ENCODE data around the gene ARHGAP44.

ARHGAP44 gene, protein sequence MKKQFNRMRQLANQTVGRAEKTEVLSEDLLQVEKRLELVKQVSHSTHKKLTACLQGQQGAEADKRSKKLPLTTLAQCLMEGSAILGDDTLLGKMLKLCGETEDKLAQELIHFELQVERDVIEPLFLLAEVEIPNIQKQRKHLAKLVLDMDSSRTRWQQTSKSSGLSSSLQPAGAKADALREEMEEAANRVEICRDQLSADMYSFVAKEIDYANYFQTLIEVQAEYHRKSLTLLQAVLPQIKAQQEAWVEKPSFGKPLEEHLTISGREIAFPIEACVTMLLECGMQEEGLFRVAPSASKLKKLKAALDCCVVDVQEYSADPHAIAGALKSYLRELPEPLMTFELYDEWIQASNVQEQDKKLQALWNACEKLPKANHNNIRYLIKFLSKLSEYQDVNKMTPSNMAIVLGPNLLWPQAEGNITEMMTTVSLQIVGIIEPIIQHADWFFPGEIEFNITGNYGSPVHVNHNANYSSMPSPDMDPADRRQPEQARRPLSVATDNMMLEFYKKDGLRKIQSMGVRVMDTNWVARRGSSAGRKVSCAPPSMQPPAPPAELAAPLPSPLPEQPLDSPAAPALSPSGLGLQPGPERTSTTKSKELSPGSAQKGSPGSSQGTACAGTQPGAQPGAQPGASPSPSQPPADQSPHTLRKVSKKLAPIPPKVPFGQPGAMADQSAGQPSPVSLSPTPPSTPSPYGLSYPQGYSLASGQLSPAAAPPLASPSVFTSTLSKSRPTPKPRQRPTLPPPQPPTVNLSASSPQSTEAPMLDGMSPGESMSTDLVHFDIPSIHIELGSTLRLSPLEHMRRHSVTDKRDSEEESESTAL

DNA sequence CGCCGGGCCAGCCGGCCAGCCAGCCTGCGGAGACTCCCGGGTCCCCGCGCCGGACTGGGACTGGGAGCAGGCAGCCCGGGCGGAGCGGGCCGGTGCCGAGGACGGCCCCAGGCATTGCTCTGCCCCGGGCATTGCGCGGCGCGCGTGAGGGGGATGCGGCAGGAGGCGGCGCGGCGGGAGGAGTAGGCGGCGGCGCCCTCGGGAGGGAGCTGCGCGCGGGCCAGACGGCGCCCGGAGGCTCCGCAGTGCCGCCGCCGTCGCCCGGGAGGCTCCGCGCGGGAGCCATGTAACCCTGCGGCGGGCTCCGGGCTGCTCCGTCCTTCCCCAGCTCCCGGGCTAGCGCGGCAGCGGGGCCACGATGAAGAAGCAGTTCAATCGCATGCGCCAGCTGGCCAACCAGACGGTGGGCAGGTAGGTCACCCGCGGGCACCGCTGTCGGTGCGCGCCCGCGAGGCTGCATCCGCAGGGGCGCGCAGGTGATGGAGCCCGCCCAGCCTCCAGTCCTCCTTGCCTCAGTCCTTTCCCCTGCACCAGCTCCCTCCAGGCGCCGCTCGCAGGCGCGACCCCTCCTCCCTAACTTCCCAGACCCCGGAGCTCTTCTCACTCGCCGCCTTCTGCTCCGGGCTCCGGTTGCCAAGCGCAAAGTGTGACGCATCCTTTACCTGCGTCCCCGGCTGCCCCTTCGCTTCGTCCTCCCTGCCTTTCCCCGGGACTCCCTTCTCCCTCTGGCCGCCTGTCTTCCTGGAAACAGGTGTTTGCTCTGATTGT is at the start of gene ARHGAP44:
Gene ARHGAP44, plus strand, starts transcription at position 18 of the 768 bp plus-strand sequence. Its CDS starts 341 bp downstream, at position 359.
- H3K27ac ChIP-seq = no peak within 1 kb of the TSS
- DNase-seq (ENCODE audit: low read depth, low spot score) = peak; percentile 12

DNA sequence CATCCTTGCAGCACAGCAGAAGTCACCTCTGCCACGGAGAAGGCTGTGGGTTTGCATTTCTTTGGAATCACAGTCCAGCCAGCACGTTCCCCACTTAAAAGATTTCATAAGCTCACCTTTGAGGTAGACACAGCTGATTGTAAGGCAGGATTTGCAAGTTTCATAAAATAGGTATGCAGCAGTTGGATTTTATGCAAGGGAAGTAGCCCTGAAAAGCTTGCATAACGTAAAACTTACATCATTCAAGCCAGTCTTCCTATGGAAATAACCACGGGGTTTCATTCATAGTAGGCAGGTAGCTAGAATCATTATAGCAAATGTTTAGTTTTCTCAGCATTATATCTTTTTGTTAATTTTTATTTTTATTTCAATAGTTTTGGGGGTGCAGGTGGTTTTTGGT is 49.8 kb upstream of the ARHGAP44 start:
- DNase-seq (ENCODE audit: low read depth, low spot score) = no peak
- no peak overlapping the region for H3K27ac ChIP-seq

DNA sequence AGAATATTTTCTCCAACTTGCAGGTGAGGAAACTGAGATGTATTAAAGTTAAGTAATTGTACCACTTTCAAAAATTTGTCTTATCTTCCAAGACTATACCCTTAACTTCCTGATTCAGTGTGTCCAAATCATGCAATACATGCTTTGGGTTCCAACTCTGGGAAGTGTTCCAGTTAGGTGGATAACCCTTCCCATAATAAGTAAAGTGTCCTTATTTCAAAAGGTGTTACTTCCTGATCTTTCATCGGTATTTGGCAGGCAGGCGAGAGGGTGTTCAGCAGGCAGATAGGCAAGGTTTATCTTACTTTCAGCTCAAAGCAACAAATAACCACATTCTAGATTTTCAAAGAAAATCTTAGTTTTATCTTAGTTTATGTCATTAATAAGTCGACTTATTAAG is 46.3 kb upstream of the ARHGAP44 start:
- H3K27ac ChIP-seq = no peak overlapping the region
- DNase-seq (ENCODE audit: low read depth, low spot score) = no peak

DNA sequence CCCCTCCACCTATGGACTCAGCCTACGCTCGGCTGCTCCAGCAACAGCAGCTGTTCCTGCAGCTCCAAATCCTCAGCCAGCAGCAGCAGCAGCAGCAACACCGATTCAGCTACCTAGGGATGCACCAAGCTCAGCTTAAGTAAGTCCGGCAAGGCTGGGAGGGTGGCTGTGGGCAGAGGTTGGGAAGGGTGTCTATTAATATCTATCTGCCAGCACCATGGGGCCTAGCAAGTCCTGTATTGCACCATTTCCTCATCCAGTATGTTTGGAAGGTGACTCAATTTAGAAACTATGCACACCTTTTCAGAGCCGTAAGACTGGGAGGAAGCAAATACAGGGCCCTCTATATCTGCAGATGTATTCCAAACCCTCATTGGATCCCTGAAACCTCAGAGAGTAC is 45.0 kb upstream of the ARHGAP44 start:
- peak; percentile 49 for DNase-seq (ENCODE audit: low read depth, low spot score)

DNA sequence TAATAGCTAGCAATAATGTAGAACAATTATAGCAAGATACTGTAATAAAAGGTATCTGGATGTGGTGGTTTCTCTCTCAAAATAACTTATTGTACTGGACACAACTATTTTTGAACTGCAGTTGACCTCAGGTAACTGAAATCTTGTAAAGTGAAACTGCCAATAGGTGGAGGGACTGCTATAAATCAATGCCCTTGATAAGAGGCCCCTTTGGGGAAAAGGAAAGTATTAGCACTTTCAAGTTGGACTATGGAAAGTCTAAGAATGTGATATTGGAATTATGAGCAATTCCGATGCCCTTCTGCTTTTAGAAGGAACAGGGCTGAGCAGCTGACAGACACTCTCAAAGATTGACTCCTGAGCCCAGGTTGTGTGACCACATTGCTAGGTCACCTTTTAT is 44.5 kb upstream of the ARHGAP44 start:
- no peak for DNase-seq (ENCODE audit: low read depth, low spot score)
- H3K27ac ChIP-seq = peak overlapping the region; percentile 52

More for the DNA sequence above, 45.0 kb upstream of the ARHGAP44 start:
- H3K27ac ChIP-seq = peak overlapping the region; percentile 52

DNA sequence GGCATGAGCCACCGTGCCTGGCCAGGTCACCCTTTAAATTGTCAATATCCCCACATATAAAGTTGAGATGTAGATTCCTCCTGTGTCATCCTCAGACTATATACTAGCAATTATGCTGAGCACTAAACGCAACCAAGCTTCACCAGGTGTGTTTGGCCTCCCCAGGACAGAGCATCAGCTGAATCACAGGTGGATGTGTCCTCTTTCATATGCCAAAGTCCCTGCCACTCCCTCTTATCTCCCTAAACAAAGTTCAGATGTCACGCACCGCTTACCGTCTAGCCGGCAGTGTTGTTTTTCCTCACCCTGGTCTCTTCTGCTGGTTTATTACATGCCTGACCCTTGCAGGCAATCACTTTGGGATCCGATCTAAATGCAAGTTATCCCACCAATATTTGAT is 43.8 kb upstream of the ARHGAP44 start:
- no peak for DNase-seq (ENCODE audit: low read depth, low spot score)

DNA sequence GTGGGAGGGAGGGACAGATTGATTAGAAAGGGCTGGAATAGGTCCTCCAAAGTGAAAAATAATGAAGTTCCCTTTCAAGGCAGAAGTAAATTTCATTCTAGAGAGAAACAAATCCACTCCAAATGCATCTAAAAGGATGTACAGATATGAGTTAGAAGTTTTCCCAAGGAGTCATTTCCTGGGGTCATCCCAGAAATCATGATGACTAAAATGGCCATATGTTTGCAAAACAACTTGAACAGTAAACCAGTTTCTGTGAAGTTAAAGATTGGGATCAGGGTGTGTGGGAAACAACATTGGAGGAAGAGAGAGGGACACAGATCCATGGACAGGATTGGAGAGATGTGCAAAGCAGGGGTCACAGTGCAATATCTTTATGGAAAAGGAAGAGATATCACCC is 32.5 kb upstream of the ARHGAP44 start:
- H3K27ac ChIP-seq = no peak overlapping the region
- no peak for DNase-seq (ENCODE audit: low read depth, low spot score)

More for the DNA sequence above, 43.8 kb upstream of the ARHGAP44 start:
- no peak overlapping the region for H3K27ac ChIP-seq

DNA sequence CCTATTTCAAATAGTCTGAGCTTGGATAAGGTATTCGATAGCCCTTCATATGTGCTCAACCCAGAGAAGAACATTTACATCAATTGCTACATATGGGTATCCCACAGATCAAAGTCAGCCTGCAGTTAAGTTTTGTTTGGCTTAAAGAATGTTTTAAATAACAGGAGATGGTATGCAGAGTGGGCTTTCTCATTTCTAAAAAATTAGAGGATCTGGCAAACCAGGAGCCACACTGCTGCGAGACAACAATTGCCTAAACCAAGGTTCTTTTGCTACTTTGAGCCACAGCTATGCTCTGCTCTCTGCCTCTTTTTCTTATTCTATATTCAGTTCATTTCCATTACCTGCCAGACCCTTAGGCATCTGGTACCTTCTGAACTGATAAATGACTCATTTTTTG is 30.2 kb upstream of the ARHGAP44 start:
- H3K27ac ChIP-seq = no peak overlapping the region
- no peak for DNase-seq (ENCODE audit: low read depth, low spot score)

DNA sequence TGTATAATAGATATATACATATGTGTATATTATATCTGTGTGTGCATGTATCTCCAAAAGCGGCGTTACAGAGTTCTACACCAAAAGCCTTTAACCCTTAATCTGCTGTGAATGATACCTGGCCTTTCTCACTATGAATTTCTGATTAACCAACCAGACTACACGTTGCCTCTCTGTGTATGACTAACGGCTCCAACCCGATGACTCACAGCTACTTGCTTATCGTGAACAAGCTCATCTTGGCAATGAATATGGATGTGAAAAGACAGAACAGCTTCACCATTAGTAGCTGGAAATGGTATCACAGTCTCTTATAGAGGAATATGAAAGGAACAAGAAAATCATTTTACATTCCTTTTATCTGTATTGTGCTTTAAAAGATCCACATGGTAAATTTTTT is 23.8 kb upstream of the ARHGAP44 start:
- peak; percentile 78 for DNase-seq (ENCODE audit: low read depth, low spot score)
- H3K27ac ChIP-seq = no peak overlapping the region

DNA sequence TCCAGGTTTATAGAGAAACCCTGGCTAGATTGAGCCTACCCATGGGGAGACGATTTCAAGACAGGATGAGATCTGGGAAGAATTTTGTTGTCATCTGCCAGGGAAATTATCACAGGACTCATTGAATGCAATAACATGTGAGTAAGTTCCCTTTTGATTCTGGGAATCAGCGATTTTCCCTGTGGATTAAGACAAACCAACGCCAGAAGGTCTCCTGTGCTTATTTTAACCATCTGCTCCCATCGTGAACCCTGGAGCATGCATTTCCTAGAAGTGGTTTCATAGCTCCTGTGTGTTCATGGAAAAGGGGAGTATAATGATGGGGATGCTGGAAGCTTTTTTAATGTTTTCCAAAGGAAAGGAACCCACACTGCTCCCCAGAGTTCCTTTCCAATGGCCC is 21.0 kb upstream of the ARHGAP44 start:
- H3K27ac ChIP-seq = no peak overlapping the region
- DNase-seq (ENCODE audit: low read depth, low spot score) = no peak

DNA sequence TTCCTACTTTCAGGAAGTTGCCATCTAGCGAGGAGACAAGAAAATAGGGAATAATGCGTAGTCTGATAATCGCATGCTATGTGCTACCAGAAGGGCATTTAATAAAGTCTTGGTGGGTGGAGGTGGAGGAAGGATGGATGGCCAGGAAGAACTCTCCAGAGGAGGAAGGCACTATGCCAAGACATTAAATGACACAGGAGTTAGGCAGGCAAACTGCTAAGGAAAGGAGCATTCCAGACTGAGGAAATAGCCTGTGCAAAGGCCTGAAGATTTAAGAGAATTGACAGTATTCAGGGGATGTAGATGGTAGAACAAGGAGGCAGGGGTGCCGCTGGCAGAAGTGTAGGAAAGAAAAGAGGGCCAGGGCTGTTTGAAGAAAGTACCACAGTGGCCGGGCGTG is 19.3 kb upstream of the ARHGAP44 start:
- DNase-seq (ENCODE audit: low read depth, low spot score) = no peak
- H3K27ac ChIP-seq = no peak overlapping the region

DNA sequence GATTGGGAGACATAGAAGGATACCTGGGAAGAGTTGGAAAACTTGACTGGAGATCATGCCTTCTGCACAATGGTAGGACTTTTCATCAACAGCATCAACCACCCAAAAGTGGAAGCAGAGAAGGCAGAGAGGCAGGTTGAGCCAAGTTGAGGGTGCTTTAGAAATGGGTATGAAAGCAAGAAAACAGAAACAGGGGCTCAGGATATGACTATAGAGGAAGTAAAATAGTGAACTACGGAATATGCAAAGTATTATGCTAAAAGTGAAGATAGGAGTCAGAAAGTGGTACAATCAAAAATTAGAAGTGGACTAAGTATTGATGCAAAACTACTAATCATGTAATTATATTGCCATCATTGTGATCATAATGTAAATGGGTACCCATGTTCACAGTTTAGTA is 16.1 kb upstream of the ARHGAP44 start:
- DNase-seq (ENCODE audit: low read depth, low spot score) = no peak
- no peak overlapping the region for H3K27ac ChIP-seq

DNA sequence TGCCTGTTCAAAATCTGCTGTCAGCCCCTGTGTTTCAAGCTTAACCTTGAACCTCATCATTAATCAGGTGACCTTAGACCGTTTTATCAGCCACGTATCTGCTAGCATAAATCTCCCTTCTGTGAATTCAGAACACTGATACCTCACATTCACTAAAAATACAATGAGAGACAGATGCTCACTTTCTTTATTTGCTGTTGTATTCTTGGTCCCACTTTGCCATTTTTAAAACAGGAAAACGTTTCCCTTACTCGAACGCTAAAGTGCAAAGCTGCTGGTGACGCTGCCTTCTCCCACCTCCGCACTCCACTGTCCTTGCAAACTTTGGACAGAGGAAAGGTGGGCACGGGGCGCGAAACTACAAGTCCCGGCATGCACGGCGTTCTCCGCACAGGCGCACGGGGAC is 220 bp upstream of the ARHGAP44 start:
- H3K27ac ChIP-seq = no peak overlapping the region
- no peak for DNase-seq (ENCODE audit: low read depth, low spot score)

DNA sequence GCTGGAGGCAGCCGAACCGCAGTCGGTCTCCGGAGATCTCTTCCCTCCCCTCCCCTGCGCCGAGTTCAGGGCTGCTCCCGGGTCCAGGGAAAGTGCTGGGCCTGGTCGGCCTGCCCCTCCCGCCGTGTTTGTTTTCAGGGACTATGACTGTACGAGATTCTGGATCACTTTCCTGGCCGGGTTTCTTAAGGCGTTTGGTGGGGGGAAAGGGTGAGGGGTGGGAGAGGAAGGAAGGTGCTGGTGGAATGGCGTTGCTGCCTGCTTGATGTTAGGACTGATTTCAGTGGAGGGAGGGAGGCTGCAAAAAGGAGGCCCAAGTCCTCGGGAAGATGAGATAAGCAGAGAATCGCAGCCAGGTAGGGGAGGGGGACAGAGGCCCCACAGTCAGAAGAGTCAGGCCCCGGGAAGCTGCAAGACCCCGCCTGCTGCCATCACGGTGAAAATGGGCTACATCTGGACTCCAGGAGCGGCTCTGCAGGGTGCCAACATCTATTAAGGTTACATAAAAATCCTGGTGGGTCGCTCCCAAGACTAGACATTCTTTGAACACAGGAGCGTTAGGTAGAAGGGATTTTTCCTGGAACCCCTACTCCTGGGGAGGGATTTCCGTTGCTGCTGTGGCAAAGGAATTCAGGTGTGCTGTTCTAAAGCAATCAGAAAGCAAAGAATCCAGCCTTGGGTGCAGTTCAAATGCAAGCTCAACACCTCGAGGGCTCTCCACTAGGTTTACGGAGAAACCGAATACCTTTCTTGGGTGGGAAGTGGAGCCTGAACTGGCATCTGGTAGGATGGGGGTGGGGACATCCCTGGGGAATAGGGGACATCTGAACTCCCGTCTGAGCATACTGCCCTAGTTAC is 1.2 kb downstream of the ARHGAP44 start:
- H3K27ac ChIP-seq = no peak overlapping the region
- DNase-seq (ENCODE audit: low read depth, low spot score) = no peak

DNA sequence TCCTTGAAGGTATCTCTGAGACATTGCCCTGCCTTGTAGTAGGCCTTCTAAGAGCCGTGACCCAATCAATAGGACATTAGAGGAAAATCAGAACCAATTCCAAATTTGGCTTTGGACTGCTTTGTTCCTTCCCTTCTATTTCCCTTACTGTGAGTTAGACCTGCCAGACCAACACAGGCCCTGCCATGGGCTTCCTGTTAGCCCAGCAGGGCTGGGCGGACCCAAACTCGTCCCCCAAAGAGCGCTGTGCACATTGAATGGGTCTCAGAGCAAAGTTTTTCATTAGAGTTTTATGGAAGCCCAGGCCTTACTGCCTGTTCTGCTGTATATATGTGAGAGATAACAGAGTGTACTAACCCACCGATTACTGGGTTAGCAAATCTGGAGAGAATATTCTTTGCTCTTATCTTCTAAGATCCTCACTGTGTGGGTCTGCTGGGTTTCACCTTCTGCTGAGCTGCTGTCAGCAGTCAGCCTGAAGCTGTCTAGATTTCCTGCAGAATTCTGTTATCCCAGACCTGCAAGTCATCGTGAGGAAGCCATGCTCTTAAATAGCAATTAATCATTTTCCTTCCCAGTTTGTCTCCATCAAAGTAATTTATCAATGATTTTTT is 5.7 kb downstream of the ARHGAP44 start:
- no peak for DNase-seq (ENCODE audit: low read depth, low spot score)
- H3K27ac ChIP-seq = no peak overlapping the region

DNA sequence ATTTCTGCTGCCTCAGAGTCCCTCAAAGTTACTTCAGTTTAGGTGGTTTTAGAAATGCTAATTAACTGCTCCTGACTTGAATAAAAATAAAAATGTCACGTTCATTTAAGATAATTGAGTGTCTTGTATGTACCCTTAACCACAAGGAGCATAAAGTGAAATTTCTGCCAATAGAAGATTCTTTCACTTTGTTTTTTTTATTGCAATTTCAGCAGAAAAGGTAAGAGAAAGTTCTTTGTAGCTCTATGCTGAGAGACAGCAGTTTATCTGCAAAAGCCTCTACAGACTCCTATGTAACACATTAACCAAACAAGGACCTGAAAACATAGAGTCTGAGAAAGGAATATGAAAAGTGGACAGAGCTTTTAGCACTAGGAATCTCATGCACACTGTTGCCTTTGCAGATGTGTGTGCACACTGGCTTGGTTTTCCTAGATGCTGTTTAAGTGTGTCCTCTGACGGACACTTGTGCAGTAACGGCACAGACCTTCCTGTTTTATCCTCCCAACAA is 11.6 kb downstream of the ARHGAP44 start:
- DNase-seq (ENCODE audit: low read depth, low spot score) = no peak

DNA sequence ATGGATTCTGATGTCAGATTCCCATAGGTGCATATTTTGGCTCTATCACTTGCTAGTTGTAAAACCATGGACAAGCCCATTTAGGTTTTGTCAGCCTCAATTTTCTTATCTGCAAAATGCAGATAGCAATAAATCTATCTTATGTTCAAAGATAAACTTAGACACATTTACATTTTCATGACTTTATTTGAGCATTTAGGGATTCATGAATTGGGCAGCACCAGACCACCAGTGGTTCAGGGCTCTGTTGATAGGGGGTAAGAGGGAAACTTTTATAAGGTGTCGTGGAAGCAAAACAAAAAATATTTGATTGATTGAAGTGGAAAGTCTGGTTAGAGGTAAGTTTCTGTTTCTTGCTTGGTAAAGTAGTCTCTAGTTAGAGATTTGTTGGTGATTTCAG is 17.3 kb downstream of the ARHGAP44 start:
- no peak overlapping the region for H3K27ac ChIP-seq
- no peak for DNase-seq (ENCODE audit: low read depth, low spot score)

More for the DNA sequence above, 11.6 kb downstream of the ARHGAP44 start:
- no peak overlapping the region for H3K27ac ChIP-seq

DNA sequence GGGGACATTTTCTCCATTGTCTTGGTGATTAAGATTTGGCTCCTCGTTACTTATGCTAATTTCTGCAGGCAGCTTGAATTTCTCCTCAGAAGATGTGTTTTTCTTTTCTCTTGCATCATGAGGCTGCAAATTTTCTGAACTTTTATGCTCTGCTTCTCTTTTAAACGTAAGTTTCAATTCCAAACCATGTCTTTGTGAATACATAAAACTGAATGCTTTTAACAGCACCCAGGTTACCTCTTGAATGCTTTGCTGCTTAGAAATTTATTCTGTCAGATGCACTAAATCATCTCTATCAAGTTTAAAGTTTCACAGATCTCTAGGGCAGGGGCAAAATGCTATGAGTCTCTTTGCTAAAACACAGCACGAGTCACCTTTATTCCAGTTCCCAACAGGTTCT is 19.4 kb downstream of the ARHGAP44 start:
- H3K27ac ChIP-seq = no peak overlapping the region
- no peak for DNase-seq (ENCODE audit: low read depth, low spot score)

DNA sequence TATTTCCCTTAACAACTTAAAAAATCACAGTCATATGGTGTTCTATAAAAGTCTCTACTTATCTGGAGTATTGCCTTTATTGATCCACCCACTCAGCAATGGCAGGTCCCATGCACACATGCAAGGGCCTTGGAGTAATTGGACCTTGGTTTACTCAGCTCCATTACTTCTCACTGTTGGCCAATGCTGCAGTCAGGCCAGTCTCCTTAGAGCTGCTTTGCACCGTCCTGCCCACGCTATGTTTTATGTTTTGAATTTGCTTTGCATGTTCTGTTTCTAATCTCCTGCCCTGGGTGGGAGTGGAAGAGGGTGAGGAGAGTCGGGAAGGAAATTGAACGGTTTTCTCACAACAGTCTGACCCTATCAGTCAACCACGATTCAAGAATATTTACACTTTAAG is 23.6 kb downstream of the ARHGAP44 start:
- no peak for DNase-seq (ENCODE audit: low read depth, low spot score)

More for the DNA sequence above, 23.6 kb downstream of the ARHGAP44 start:
- no peak overlapping the region for H3K27ac ChIP-seq

Data from epithelial cell of prostate (primary cell).